ENCODE measurements around the gene FGF14.

DNA sequence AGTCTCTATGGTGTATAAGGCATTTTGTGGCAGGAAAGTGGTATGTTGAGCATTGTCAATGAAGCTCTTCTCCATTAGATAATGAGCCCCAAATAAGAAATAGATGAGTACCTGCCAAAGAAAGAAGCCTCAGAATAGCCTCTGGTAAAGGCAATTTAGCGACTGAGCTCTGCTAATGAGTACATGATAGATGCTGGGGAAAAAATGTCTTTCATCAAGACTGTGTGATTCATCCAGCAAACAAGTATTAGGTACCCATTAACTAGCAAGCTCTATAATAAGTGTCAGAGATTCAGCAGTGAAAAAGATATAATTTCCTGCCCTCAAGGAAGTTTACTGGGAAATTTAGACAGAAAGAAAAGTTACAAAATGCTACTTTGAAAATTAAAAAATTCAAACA is 654.8 kb downstream of the FGF14 start:
- no peak for TF ChIP-seq RCOR1 (IDR thresholded peaks at IDR 0.05; ENCODE audit: insufficient replicate concordance, low read length)
- no peak for TF ChIP-seq CTCF (conservative IDR thresholded peaks at IDR 0.05; ENCODE audit: low read depth, low read length)
- no peak for TF ChIP-seq MXI1 (IDR thresholded peaks at IDR 0.05; ENCODE audit: borderline replicate concordance, low read depth, low read length)

Measured in IMR-90 (cell line).